ENCODE measurements around the gene CDK1. TPM values are rescaled to one million over a fixed set of nuclear protein-coding genes. Genes with fewer than 3 reads are reported as not detected.

Gene CDK1
- total RNA-seq (2014; rRNA removed; shearing (Covaris generic)), result 193 and 197 TPM in 2 replicates
- polyA plus RNA-seq (2014; cell fraction: nucleus; rRNA removed), result 422 and 497 TPM in 2 replicates

DNA sequence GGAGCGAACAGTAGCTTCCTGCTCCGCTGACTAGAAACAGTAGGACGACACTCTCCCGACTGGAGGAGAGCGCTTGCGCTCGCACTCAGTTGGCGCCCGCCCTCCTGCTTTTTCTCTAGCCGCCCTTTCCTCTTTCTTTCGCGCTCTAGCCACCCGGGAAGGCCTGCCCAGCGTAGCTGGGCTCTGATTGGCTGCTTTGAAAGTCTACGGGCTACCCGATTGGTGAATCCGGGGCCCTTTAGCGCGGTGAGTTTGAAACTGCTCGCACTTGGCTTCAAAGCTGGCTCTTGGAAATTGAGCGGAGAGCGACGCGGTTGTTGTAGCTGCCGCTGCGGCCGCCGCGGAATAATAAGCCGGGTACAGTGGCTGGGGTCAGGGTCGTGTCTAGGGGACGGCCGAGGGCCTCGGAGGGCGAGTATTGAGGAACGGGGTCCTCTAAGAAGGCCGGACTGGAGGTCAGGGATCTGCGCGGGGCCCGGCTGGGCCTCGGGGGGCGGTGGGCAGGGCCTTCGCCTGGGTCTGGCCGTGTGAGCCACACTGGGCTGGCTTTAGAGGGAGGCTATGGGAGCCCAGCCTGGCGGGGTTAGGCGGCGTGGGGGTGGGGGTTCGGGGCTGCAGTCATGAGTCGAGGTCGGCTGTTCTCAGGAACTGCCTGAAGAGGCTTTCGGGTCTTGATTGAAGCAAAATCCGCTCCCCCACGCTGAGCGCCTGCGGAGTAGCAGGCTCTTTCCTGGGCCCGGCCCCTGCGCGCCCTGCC, at the start of gene CDK1:
TSS of gene CDK1 (plus strand) at position 265 of the 757 bp plus-strand sequence. CDS start 1,688 bp downstream, outside the sequence.
- DNase-seq (ENCODE audit: extremely low read depth, low read depth), result peak; percentile 99

DNA sequence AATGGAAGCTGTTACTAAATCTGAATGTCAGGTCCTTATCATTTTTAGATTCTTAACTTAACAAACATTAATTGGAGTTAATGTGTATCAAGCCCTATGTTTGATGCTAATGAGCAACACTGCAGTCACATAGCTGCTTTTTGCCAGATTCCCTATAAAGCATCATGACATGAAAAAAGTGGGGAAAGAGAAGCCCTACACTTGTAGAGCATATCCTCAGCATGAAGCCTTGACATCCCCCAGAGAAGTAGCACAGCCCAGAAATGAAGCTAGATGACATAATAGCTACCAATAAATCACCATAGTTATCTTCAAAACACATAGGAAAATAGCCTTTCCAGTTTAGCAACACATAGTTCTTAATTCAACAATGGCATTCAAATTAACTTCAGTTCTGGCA, 49.2 kb upstream of the CDK1 start:
- DNase-seq (ENCODE audit: extremely low read depth, low read depth), result no peak

DNA sequence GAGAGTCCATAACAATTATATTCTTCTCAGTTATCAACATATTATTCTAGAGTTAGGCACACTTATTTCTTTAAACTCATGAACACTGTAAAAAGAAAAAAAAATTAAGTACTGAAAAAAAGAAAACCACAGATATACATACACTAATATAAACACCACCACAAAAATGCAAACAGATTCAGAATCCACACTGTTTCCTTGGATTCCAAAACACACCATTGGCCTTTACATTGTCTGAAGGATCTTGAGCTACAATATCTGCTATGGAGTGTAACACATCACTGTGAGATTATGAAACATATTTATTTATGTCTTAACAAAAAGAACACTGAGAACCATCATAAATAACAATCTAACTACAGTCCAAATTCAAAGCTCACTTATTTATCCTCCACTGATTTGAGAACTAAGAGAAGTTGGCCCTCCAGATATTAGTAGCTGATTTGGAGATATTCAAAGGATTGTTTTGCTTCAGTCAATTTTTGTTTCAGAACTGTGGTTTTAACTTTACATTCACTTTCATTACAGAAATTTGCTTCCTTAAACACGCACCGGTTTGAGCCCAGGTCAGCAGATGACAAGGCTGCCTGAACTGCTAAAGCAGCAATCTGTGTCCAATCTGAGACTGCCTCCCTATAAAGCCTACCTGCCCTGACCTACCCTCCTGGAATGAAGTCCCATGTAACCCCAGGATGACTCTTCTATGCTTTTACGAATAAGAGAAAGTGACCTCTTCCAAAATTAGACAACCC, 47.0 kb upstream of the CDK1 start:
- DNase-seq (ENCODE audit: extremely low read depth, low read depth), result no peak

DNA sequence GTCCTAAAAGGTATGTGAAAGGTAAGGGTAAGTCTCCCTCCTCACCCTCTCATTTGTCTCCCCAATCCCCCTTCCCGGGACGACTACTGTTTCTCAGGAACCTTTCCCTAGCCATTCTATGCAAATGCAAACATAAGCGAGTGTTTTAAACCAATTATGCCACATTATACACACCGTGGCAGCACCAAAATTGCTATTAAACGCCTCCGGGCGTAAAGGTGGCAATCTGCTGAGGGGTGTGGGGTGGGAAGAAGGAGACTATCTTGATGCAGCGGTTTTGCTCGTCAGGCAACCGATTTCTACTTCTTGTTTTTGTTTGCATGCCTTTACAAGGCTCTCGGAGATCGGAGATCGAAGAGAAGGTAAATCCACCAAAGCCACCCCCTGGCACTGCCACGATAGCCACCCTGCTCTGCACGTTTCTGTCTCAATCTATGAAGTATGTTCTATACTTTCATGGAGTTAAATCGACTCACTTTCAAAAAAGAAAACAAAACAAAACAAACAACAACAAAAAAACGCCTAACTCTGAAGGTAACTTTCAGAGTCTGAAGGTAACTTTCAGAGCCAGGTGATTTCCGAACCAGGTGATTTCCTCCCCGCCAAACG, 46.0 kb upstream of the CDK1 start:
- DNase-seq (ENCODE audit: extremely low read depth, low read depth), result no peak

DNA sequence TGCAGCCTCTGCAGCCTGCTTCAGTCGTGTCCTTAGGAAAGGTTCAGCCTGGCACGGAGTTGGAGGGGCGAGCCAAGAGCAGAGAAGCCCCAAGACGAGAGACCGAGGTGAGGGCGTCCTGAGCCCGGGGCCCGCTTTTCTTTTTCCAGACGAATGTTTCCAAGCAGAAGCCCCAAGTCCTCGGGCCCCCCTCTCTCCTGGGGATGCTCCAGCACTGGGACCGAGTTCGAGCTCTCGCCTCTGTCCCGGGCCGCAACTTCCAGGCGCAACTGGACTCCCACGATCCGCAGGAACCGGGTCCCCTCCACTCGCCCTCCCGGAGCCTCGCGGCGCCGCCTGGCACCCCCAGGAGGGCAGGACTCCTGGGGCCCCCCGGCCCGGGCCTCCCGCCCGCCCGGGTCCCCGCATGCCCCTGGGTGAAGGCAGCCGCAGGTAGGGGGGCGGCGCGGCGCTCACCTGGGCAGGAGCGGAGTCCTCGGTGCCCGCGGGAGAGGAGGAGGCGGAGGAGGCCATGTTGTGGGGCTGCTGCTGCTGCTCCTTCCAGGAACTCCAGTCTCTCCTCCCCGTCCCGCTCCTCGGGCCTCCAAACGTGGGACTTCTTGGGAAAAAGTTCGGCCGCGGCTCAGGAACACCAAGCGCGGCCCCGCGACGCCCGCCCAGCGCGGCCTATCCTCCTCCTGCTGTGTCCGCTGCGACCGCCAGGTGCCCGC, 45.3 kb upstream of the CDK1 start:
- peak; percentile 16 for DNase-seq (ENCODE audit: extremely low read depth, low read depth)

DNA sequence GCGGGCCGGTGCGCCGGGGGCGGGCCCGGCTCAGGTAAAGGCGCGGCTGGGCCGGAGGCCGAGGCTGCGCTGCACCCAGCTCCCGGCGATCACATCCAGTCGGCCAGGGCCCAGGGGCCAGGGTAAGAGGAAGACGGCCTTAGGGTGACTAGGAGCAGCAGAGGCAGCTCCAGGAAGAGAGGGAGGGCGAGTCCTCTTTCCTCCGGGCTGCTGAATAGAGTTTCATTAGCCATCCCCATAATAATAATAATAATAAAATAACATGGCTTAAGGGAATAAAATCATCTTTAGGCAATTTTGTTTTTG, 44.8 kb upstream of the CDK1 start:
- no peak for DNase-seq (ENCODE audit: extremely low read depth, low read depth)

DNA sequence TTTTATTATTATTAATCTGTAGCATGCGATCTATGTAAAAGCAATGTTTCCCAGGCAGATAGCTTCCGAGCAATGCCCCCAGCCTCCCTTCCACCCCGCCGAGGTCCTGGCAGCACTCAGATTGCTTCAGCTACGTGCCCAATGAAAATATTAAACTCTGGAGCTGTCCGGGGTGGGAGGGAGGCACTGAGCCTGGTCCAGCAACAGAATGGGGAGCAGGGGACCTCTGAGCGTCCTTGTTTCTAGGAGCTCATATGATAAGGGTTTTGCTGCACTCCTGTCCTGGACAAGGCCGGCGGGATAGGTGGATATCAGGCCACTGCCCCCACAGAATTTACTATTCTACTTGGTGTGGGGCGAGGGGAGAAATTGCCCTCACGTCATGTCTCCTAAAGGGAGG, 44.5 kb upstream of the CDK1 start:
- no peak for DNase-seq (ENCODE audit: extremely low read depth, low read depth)

DNA sequence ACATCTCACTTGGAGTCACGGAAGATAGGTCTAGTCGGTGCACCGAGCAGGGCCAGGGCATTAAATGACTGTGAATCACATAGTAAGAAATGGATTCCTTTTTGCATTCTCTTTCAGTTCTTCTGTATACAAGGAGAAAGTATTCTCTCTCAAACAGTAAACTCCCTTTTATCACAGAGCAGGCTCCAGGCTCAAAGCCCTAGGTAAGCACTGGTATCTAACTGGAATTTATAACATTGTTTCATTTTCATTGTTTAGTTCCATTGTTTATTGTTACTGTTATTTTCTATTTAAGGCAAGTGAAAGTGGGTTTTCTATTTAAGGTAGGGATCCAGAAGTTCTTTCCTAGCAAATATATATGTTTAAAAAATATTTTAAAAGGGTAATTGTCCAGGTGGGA, 44.1 kb upstream of the CDK1 start:
- no peak for DNase-seq (ENCODE audit: extremely low read depth, low read depth)

DNA sequence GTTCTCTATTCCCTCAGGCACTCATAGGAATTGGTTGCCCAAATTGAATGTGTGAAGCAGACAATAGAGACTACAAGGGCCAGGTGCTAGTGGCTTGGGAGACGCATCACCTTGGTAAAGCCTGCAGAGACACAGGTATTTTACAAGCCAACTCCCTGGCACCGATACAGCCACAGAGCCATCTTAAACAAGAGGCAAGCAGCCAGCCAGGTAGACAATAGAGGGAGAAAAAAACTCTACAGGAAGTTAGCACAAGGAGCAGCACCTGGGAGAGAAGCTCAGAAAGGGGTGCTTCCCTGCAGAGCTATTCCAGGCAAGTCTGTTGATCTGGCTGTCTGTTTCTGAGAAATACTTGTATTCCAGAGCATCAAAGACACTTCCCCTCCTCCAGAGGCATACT, 43.0 kb upstream of the CDK1 start:
- no peak for DNase-seq (ENCODE audit: extremely low read depth, low read depth)

DNA sequence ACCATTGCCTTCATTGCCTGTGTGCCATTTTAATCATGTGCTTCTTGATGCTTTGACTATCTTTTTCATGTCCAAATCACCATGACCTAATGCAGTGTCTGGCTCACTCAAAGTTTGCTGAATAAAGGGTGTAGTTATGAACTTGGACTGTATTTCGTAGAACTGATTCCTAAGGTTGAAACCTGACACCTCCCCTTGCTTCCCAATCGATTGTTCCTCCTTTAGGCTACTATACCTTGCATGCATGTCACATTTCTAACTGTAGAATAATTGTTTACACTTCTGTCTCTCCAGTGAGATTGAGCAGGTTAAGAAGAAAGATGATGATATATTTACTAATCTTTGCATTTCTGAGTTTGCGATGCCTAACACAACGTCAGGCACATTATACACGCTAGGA, 41.0 kb upstream of the CDK1 start:
- no peak for DNase-seq (ENCODE audit: extremely low read depth, low read depth)

DNA sequence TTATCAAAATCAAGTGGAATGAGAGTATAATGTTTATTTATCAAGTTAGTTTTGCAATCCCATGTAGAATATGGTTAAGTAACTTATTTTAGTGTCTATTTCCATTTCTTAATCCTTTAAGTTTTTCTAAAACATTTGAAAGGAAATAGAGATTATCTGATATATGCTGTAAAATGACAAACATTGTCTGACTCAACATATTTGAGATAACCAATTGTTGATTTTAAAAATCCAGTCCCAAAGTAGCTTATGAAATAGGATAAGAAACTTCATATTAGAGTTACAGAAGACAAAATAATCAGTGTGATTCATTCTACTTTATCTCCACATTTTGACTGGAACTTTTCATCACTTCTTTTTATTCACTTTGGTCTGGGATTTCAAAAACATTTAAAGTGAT, 38.7 kb upstream of the CDK1 start:
- no peak for DNase-seq (ENCODE audit: extremely low read depth, low read depth)

DNA sequence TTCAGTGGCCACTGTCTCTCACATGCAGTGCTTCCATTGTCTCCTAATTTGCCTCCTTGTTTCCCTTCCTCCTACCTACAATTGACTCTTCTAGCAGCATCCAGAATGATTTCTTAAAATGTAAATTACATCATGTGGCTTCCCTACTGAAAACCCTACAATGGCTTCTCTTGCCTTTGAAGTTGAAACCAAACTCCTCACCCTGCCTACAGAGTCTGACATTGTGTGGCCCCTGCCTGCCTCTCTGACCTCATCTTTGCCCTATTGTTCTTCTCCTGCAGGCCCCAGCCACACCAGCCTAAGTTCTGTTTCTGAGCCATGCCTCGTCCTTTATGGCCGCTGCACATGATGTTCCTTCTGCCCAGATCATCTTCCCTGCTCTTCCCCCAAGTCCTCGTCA, 35.8 kb upstream of the CDK1 start:
- DNase-seq (ENCODE audit: extremely low read depth, low read depth), result no peak

DNA sequence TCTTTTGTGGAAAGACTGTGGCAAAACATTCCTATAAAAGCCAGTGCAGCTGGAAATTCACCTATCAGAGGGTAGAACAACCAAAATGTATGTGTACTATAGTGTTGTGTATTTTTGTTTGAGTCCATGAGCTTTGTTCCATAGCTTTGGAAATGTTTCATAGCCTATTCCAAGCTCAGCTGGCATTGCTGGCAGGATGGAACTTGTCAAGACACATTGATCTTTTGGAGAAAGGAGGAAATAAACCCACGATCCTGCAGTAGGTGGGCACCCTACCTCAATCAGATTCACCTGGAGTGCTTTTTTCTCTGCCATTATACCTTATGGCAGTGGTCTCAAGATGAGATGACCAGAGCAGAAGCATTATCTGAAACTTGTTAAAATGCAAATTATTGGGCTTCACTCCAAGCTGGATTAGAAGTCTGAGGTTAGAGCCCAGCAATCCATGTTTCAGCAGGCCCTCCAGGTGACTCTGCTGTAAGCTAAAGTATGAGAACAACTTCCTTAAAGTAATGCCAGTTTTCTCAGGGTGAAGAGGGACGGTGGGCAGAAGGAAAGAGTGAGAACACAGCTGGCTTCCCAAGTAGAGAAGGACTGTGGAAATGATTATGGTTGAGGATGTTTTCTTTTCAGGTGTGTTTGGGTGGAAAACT, 30.3 kb upstream of the CDK1 start:
- no peak for DNase-seq (ENCODE audit: extremely low read depth, low read depth)

DNA sequence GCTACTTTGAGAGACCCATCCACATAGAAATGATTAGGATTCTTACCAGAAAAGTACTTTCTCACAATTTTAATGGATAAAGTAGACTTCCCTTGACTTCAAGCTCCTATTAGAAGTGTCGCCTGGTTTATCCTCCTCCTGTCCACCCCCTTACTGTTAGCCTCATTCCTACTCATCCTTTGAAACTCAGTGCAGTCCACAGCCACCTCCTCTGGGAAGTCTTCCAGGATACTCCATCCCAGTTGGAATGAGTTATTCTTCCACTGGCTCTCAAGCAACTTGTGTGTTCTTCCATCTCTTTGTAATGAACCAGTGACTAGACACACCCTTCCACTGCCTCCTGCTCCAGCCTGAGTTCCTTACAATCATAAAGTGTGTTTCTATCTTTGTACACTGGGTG, 25.1 kb upstream of the CDK1 start:
- no peak for DNase-seq (ENCODE audit: extremely low read depth, low read depth)

DNA sequence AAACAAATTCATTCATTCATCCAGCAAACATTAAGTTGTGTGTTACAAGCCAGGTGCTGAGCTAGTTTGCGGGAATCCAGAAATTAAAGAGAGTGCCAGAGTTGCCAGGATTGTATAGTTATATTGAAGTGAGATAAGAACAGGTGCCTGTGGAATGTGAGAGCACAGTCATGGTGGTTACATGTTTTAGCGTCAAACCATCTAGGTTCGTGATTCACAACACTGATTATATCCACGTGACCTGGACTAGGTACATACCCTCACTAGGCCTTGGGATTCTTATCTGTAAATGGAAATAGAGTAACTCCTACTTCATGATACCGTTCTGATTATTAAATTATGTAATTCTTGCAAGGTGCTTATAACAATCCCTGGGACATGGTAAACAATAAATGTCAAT, 24.5 kb upstream of the CDK1 start:
- DNase-seq (ENCODE audit: extremely low read depth, low read depth), result no peak

DNA sequence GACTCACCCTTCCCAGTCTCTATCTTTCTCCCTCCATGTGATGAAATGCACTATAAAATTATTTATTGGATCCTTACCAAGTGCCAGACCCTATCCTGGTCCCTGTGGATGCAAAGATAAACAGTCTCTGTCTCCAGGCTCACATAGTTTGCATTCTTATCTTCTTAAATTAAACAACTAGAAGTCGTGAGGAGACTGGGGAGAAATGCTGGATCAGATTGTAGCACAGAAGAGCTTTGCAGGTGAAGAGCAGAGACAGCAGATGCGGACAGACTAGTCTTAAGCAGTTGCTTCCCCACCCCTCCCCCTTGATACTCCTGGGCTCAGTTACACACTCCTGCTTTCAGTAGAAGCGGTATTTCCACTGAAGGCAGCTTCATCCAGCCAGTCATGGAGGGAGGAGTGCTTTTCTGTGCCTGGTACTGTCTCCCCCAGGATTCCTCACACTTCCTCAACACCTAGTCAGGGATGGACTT, 20.8 kb upstream of the CDK1 start:
- DNase-seq (ENCODE audit: extremely low read depth, low read depth), result no peak

DNA sequence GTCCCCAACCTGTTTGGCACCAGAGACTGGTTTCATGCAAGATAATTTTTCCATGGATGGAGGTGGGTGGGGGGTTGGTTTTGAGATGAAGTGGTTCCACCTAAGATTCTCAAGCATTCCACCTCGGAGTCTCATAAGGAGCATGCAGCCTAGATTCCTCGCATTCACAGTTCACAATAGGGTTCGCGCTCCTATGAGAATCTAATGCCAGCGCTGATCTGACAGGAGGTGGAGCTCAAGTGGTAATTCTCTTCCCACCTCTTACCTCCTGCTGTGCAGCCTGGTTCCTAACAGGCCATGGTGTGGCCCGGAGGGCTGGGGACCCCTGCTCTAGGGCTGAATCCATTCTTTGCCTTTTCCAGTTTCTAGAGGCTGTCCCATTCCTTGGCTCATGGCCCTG, 19.1 kb upstream of the CDK1 start:
- DNase-seq (ENCODE audit: extremely low read depth, low read depth), result no peak

DNA sequence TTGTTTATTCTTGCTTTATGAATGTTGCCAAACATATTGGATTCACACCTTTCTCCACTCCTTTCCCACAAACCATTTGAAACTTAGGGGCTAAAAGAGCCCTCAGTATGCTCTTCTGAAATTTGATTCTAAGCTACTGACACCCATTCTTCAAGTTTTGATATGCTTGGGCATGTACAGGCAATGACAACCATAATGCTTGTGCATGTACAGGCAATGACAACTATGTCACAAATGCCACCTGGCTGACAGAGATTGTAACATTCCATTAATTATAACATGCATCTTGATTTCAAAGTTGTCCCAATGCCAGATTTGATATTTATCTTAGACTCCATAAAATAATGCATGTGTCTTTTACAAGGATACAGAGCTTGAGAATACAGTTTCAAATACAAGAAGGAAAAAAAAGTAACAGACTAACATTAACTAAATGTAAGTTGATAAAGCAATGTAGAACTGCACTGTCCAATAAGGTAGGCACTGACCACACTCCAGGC, 17.5 kb upstream of the CDK1 start:
- no peak for DNase-seq (ENCODE audit: extremely low read depth, low read depth)

DNA sequence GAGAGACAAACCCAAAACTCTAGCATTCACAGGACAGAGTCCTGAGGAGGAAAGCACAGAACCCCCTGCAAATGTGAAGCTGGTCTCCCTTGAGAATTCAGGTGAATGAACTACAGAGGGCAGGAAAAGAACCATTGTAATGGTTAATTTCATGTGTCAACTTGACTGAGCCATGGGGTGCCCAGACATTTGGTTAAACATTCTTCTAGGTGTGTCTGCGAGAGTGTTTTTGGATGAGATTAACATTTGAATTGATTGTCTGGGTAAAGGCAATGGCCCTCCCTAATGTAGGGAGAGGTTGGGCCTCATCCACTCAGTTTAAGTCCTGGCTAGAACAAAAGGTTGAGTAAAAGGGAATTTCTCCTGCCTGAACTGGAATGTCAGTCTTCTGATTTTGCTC, 15.7 kb upstream of the CDK1 start:
- no peak for DNase-seq (ENCODE audit: extremely low read depth, low read depth)

DNA sequence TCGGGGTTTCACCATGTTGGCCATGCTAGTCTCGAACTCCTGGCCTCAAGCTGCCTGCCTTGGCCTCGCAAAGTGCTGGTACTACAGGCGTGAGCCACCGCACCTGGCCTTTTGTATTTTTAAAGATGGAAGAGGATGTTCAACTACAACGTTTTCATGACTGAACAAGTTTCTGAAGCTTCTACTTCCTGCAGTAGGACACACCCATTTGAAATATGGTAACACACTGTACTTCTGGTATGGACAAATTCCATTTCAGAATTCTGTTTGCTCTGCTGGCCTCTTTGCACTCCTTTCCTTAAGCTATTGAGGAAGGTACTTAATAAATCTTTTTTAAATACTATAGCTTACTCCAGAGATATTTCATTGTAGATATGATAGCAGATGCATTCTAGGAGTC, 10.9 kb upstream of the CDK1 start:
- DNase-seq (ENCODE audit: extremely low read depth, low read depth), result no peak
